Spleen (tissue), 7 donors: ENCODE measurements around the gene MRPS14.

ENCODE experiments used
- CTCF ChIP-seq, 11 experiments: fragments of 200-600 bp in 7 of 11; fragments of 450-650 bp in 4 of 11; sonication (generic) in 4 of 11; IDR thresholded peaks in 8 of 11; conservative IDR thresholded peaks in 3 of 11; 1 replicate in 7 of 11; 2 replicates in 4 of 11; pipeline versions ENCODE4 v1.4.0 to v1.8.0; 2016 to 2021; ENCODE audit warnings: antibody characterized with exemption in 11 of 11, inconsistent platforms in 4 of 11, mild to moderate bottlenecking in 1 of 11
- POLR2A ChIP-seq, 3 donors: fragments of 450-650 bp; IDR thresholded peaks; one replicate each; pipeline ENCODE4 v1.5.1; 2017; ENCODE audit warnings: antibody characterized with exemption in 3 of 3, mild to moderate bottlenecking in 1 of 3
- POLR2AphosphoS5 ChIP-seq, 3 donors: sonication (generic); formaldehyde crosslinking; IDR thresholded peaks; one replicate each; pipeline ENCODE4 v1.5.1; 2017; ENCODE audit warnings: antibody characterized with exemption in 3 of 3
- donor health status: DM: no; HTN: no; CAD: no; lungs with moderate emphysema.
- donor health status: DM: no; HTN: no; CAD: no.
- donor health status: DM: no; HTN: no; CAD: no.

DNA sequence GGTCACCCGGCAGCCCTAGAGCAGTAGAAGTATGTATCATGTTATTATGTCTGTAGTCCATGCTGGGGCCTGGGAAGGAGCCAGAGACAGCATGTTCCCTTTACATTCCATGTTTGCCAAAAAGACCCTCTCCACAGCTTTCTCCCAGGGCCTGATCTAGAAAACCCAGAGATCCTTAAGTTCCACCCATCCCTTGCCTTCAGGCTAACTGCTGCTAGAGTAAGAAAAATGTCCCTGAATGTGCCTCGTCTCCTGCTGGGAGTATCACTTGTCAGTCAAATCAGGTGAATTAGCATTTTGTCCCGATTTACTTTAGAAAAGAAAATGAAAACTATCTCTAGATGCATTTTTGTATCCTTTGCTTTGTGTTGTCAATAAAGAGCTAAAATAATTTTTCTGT lies 13.3 kb upstream of the MRPS14 start:
- TF ChIP-seq POLR2A (IDR thresholded peaks at IDR 0.05) (no peak), CTCF (IDR thresholded peaks at IDR 0.05 in 8 of 11, conservative IDR thresholded peaks at IDR 0.05 in 3 of 11) (no peak), POLR2AphosphoS5 (IDR thresholded peaks at IDR 0.05) (no peak)
